Measurements from ENCODE around the gene RREB1. TPM values are rescaled to one million over a fixed set of nuclear protein-coding genes. Genes with fewer than 3 reads are reported as not detected.

The RREB1 gene
- total RNA-seq, 1 experiment from 2014 or later = 35.8 TPM

DNA sequence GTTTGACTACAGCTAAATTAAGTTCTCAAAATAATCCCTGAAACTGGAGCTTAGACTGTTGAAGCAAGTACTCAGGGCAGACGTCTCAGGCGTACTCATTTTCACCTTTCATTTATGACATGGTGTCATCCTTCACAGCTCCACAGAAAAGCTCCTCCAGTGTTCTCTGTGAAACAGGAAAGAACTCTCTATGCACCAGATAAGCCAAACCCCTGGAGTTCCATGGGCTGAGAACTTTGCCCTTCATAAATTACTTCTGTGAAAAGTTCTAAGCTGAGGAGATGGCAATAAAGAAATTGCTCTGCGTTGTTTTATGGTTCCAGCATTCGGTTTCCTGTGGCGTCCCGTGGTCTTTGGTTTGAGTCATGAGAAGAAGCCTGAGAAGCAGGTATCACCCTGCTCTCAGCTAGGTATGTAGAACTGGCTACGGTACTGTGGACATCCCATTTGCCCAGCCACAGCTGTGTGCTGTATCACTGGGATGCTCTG, 20.2 kb upstream of the RREB1 start:
- Histone ChIP-seq H2BK20ac (ENCODE audit: low read depth, low read length, poor library complexity, severe bottlenecking) (no peak overlapping the region), H3K4me2 (ENCODE audit: insufficient read depth, insufficient read length, low read length) (no peak overlapping the region), H3K27me3 (ENCODE audit: insufficient read depth, low read length) (no peaks in the 10 kb centered on the region; the same call in 1 of the 2 replicates), H3T11ph (ENCODE audit: low read length) (no peak overlapping the region), H3K23me2 (ENCODE audit: insufficient read length, low read depth, low read length, poor library complexity, severe bottlenecking) (no peaks in the 10 kb centered on the region), H2BK5ac (ENCODE audit: insufficient read length, low read length) (no peak overlapping the region), H2BK15ac (ENCODE audit: low read depth, low read length) (no peak overlapping the region), H3K56ac (ENCODE audit: insufficient read length, low read depth, low read length) (no peak overlapping the region), H3K4ac (ENCODE audit: low read depth, low read length) (no peak overlapping the region), H4K8ac (replicated peaks; ENCODE audit: insufficient read length, low read depth, low read length) (no peak overlapping the region), H3K23ac (ENCODE audit: insufficient read length, low read depth, low read length) (no peak overlapping the region), H4K91ac (ENCODE audit: insufficient read length, low read depth, low read length) (no peak overlapping the region), H3K9ac (ENCODE audit: extremely low read depth, insufficient read length, low read length) (no peak overlapping the region), H2AK5ac (ENCODE audit: insufficient read length, low read length) (no peak overlapping the region), H3K9me3 (ENCODE audit: control insufficient read depth, low read depth, low read length) (no peaks in the 10 kb centered on the region), H2BK120ac (ENCODE audit: low read depth, low read length, poor library complexity, severe bottlenecking) (no peak overlapping the region), H3K79me2 (ENCODE audit: insufficient read depth, low read length) (no peaks in the 10 kb centered on the region), H3K14ac (ENCODE audit: insufficient read depth, low read length) (no peak overlapping the region), H4K5ac (ENCODE audit: insufficient read length, low read depth, low read length) (no peak overlapping the region), H4K20me1 (ENCODE audit: control insufficient read depth, insufficient read depth, insufficient read length) (no peaks in the 10 kb centered on the region), H3K27ac (ENCODE audit: insufficient read length, low read depth, low read length) (no peak overlapping the region), H3K4me1 (ENCODE audit: insufficient read depth, low read length) (peaks cover 10% of the 10 kb centered on the region; the same call in 1 of the 2 replicates), H2BK12ac (ENCODE audit: insufficient read length, low read depth, low read length) (no peak overlapping the region), H3K79me1 (ENCODE audit: insufficient read depth, low read depth, low read length, poor library complexity, severe bottlenecking) (no peaks in the 10 kb centered on the region), H2AFZ (ENCODE audit: low read length) (no peak overlapping the region), H3K18ac (ENCODE audit: insufficient read length, low read depth, low read length) (no peak overlapping the region)
- peaks cover 0 to 3% of the 10 kb centered on the region in 2 experiments; a peak in 3 of 5 replicates for H3K9me3 Mint-ChIP-seq
- TF ChIP-seq, protein P1, sequence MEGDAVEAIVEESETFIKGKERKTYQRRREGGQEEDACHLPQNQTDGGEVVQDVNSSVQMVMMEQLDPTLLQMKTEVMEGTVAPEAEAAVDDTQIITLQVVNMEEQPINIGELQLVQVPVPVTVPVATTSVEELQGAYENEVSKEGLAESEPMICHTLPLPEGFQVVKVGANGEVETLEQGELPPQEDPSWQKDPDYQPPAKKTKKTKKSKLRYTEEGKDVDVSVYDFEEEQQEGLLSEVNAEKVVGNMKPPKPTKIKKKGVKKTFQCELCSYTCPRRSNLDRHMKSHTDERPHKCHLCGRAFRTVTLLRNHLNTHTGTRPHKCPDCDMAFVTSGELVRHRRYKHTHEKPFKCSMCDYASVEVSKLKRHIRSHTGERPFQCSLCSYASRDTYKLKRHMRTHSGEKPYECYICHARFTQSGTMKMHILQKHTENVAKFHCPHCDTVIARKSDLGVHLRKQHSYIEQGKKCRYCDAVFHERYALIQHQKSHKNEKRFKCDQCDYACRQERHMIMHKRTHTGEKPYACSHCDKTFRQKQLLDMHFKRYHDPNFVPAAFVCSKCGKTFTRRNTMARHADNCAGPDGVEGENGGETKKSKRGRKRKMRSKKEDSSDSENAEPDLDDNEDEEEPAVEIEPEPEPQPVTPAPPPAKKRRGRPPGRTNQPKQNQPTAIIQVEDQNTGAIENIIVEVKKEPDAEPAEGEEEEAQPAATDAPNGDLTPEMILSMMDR (conservative IDR thresholded peaks at IDR 0.05) = no peak
- H3K36me3 Mint-ChIP-seq (ENCODE audit: insufficient read depth in 1 of 3, low read depth in 3 of 3) = no peaks in the 10 kb centered on the region
- H3K27me3 Mint-ChIP-seq (ENCODE audit: low read depth) = peaks cover 48% of the 10 kb centered on the region
- H3K4me3 Mint-ChIP-seq = peak overlapping the region in 1 of 2 experiments; percentile 40; a peak in 2 of 5 replicates
- H3K4me1 Mint-ChIP-seq = peaks cover 25 to 27% of the 10 kb centered on the region in 2 experiments
- H3K27ac Mint-ChIP-seq = no peak overlapping the region
- DNase-seq = no peak
- WGBS (ENCODE audit: extremely low coverage, insufficient read length, low lambda C conversion rate) = no CpG with 5 or more reads among the region's 7 CpGs

All from H9 (cell line).